ENCODE measurements around the gene MDH1. TPM values are rescaled to one million over a fixed set of nuclear protein-coding genes. Genes with fewer than 3 reads are reported as not detected.

The MDH1 gene
- total RNA-seq, 2 experiments from 2014 or later: 190 to 222 TPM

DNA sequence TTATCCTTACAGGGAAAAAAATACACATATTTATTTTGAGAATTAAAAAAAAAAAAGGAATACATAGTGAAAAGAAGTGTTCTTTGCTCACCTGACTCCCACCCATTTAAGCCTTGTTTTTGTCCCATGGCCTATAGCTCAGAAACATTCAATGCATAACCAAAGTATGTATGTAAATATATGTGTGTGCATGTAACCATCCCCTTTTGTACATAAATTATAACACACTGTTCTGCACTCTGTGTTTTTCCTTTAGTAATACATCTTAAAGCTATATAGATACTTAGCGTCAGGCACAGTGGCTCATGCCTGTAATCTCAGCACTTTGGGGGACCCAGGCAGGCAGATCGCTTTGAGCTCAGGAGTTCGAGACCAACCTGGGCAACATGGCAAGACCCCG, 21.8 kb downstream of the MDH1 start:
- ChIA-PET POLR2A (interaction anchor here (0.7 kb wide), 1 partner anchor 18 kb away, joined by 3 read pairs; no protein-coding TSS in a partner anchor), CTCF (ENCODE audit: unreplicated experiment) (no interaction called here)
- Histone ChIP-seq H3K9me2 (ENCODE audit: insufficient read depth, low read length) (no peaks in the 10 kb centered on the region), H3K79me2 (ENCODE audit: insufficient read depth, low read depth, low read length) (no peaks in the 10 kb centered on the region), H2AFZ (ENCODE audit: low read length) (no peak overlapping the region), H3K9me3 (ENCODE audit: low read length) (no peaks in the 10 kb centered on the region), H4K20me1 (ENCODE audit: insufficient read depth, low read length) (no peaks in the 10 kb centered on the region), H3K36me3 (ENCODE audit: insufficient read depth, low read length) (peaks cover 33% of the 10 kb centered on the region), H3K27ac (ENCODE audit: low read depth, low read length, poor library complexity, severe bottlenecking) (no peak overlapping the region), H3K4me2 (ENCODE audit: low read length) (no peak overlapping the region), H3K4me1 (ENCODE audit: insufficient read depth, low read length, poor library complexity, severe bottlenecking) (no peaks in the 10 kb centered on the region), H3K4me3 (ENCODE audit: low read depth, low read length, poor library complexity, severe bottlenecking) (no peak overlapping the region)
- no TSS peak for BruUV-seq (replicated peaks)
- no peak for DNase-seq (ENCODE audit: low spot score)
- TF ChIP-seq, protein P1, sequence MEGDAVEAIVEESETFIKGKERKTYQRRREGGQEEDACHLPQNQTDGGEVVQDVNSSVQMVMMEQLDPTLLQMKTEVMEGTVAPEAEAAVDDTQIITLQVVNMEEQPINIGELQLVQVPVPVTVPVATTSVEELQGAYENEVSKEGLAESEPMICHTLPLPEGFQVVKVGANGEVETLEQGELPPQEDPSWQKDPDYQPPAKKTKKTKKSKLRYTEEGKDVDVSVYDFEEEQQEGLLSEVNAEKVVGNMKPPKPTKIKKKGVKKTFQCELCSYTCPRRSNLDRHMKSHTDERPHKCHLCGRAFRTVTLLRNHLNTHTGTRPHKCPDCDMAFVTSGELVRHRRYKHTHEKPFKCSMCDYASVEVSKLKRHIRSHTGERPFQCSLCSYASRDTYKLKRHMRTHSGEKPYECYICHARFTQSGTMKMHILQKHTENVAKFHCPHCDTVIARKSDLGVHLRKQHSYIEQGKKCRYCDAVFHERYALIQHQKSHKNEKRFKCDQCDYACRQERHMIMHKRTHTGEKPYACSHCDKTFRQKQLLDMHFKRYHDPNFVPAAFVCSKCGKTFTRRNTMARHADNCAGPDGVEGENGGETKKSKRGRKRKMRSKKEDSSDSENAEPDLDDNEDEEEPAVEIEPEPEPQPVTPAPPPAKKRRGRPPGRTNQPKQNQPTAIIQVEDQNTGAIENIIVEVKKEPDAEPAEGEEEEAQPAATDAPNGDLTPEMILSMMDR (conservative IDR thresholded peaks at IDR 0.05; ENCODE audit: low read length): no peak
- TF ChIP-seq EZH2phosphoT487 (IDR thresholded peaks at IDR 0.05; ENCODE audit: borderline replicate concordance, low read depth, low read length): no peak
- intact Hi-C loops (cut with micrococcal nuclease; ENCODE audit: unreplicated experiment): no loop called here

DNA sequence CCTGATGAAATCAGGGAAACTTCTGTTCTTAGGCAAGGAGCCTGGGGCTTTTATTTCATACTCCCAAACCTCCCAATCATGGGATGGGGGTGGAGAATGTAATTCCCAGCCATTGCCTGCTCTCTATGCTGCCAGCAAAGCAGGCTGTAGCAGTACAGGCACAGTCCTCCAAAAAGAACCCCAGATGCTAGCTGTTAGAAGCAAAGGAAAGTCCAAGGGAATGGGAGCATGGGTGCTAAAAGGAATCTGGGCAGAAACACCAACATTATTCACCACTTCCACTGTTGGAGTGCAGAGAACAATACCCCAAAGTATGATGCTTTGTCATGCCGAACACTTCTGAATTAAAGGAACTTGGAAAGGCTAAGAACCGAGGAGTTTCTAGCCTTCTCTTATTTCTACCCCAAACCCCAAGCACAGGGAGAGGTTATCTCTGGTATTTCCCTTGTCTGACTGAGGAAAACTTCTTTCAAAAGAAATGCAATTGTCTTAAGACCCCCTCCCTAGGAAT, 24.7 kb downstream of the MDH1 start:
- Histone ChIP-seq H3K36me3 (ENCODE audit: insufficient read depth, low read length) (peaks cover 4% of the 10 kb centered on the region; the same call in 1 of the 2 replicates), H3K9me2 (ENCODE audit: insufficient read depth, low read length) (no peaks in the 10 kb centered on the region), H3K79me2 (ENCODE audit: insufficient read depth, low read depth, low read length) (no peaks in the 10 kb centered on the region), H3K27ac (ENCODE audit: low read depth, low read length, poor library complexity, severe bottlenecking) (no peak overlapping the region), H3K4me2 (ENCODE audit: low read length) (no peak overlapping the region), H4K20me1 (ENCODE audit: insufficient read depth, low read length) (no peaks in the 10 kb centered on the region), H3K4me1 (ENCODE audit: insufficient read depth, low read length, poor library complexity, severe bottlenecking) (no peaks in the 10 kb centered on the region), H3K4me3 (ENCODE audit: low read depth, low read length, poor library complexity, severe bottlenecking) (no peak overlapping the region), H3K9me3 (ENCODE audit: low read length) (no peaks in the 10 kb centered on the region), H2AFZ (ENCODE audit: low read length) (no peak overlapping the region)
- CTCF ChIA-PET (ENCODE audit: unreplicated experiment): no interaction called here
- DNase-seq (ENCODE audit: low spot score): no peak
- no TSS peak for BruUV-seq (replicated peaks)
- intact Hi-C loops (cut with micrococcal nuclease; ENCODE audit: unreplicated experiment): no loop called here
- POLR2A ChIA-PET: no interaction called here
- TF ChIP-seq, protein P1 (conservative IDR thresholded peaks at IDR 0.05; ENCODE audit: low read length): no peak
- TF ChIP-seq EZH2phosphoT487 (IDR thresholded peaks at IDR 0.05; ENCODE audit: borderline replicate concordance, low read depth, low read length): no peak

DNA sequence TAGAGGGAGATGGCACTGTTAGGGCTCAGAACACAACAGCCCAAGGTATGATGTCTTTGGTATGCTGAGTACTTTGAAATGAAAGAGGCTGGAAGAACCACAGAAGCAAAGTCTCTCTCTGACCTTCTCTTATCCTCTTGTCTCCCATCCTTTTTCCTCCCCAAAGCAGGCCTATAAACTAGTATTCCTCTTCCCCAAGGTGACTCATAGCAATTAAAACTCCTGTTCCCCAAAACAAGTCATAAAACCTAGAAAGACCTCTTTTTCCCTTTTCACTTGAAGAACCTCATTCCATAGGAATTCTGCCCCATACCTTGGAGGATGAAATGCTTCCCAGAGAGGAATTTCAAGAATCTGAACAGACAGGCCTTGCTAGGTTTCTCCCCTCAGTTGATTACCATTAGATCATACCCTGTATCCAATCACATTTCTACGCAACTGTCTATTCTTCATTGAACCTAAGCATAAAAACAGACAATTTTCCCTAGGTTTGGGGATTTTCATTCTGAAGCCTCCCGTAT, 25.7 kb downstream of the MDH1 start:
- Histone ChIP-seq H3K4me2 (ENCODE audit: low read length) (no peak overlapping the region), H4K20me1 (ENCODE audit: insufficient read depth, low read length) (no peaks in the 10 kb centered on the region), H3K9me3 (ENCODE audit: low read length) (no peaks in the 10 kb centered on the region), H3K36me3 (ENCODE audit: insufficient read depth, low read length) (no peaks in the 10 kb centered on the region), H2AFZ (ENCODE audit: low read length) (no peak overlapping the region), H3K4me3 (ENCODE audit: low read depth, low read length, poor library complexity, severe bottlenecking) (no peak overlapping the region), H3K27ac (ENCODE audit: low read depth, low read length, poor library complexity, severe bottlenecking) (no peak overlapping the region), H3K4me1 (ENCODE audit: insufficient read depth, low read length, poor library complexity, severe bottlenecking) (no peaks in the 10 kb centered on the region), H3K9me2 (ENCODE audit: insufficient read depth, low read length) (no peaks in the 10 kb centered on the region), H3K79me2 (ENCODE audit: insufficient read depth, low read depth, low read length) (no peaks in the 10 kb centered on the region)
- TF ChIP-seq EZH2phosphoT487 (IDR thresholded peaks at IDR 0.05; ENCODE audit: borderline replicate concordance, low read depth, low read length): no peak
- TF ChIP-seq, protein P1 (conservative IDR thresholded peaks at IDR 0.05; ENCODE audit: low read length): no peak
- DNase-seq (ENCODE audit: low spot score): no peak
- intact Hi-C loops (cut with micrococcal nuclease; ENCODE audit: unreplicated experiment): no loop called here
- ChIA-PET CTCF (ENCODE audit: unreplicated experiment) (no interaction called here), POLR2A (interaction anchor here (0.7 kb wide), 1 partner anchor 8 kb away, joined by 3 read pairs; no protein-coding TSS in a partner anchor)
- BruUV-seq (replicated peaks): no TSS peak
